Endothelial cell of umbilical vein (primary cell): ENCODE measurements around the gene STARD13. TPM values are rescaled to one million over a fixed set of nuclear protein-coding genes. Genes with fewer than 3 reads are reported as not detected.

Experiments used
- BruUV-seq: library from RNA; stranded (reverse); fragments of 400-500 nt; replicated peaks from 2 replicates; lab custom pipeline; 2021; lab: Mats Ljungman, UMichigan
- CTCF ChIA-PET: fragments of 300-600, 350-600 bp; sonication (Branson Sonifier 250); formaldehyde crosslinking; loops from one replicate; lab custom pipeline; 2021; ENCODE audit warnings: antibody characterized with exemption, inconsistent platforms; lab: Charles Lee
- POLR2A ChIA-PET: fragments of 300-600, 350-600 bp; sonication (Branson Sonifier 250); formaldehyde crosslinking; loops from one replicate; lab custom pipeline; 2021; ENCODE audit warnings: antibody characterized with exemption, inconsistent platforms; lab: Charles Lee
- DNase-seq: peaks from one replicate; pipeline ENCODE4 v3.0.0-alpha.2; 2011; ENCODE audit warnings: low read depth, low spot score
- FAIRE-seq: peaks from 2 replicates; lab custom pipeline; 2011; peaks lifted over from hg19 to GRCh38; lab: Jason Lieb, UNC
- H2AFZ ChIP-seq: 2 replicates; pipeline ENCODE4 v1.6.0; 2012; ENCODE audit warnings: low read depth, low read length, control low read depth, inconsistent platforms
- H3K27ac ChIP-seq: 2 replicates; pipeline ENCODE4 v1.5.1; 2011; ENCODE audit warnings: low read depth, mild to moderate bottlenecking, control low read depth, low read length, moderate library complexity; ENCODE audit not compliant: insufficient read depth
- H3K27me3 ChIP-seq, 2 experiments: 2 replicates each; pipeline versions ENCODE4 v1.6.0 to v1.6.1; 2011; ENCODE audit warnings: low read length in 2 of 2, mixed read lengths in 1 of 2; ENCODE audit not compliant: control insufficient read depth in 2 of 2, insufficient read depth in 2 of 2
- H3K36me3 ChIP-seq, 2 experiments: 2 replicates in 1 of 2; 3 replicates in 1 of 2; pipeline ENCODE4 v1.5.1; 2011; ENCODE audit warnings: low read length in 2 of 2, mild to moderate bottlenecking in 1 of 2, moderate library complexity in 1 of 2; ENCODE audit not compliant: control insufficient read depth in 2 of 2, insufficient read depth in 2 of 2; ENCODE audit errors: extremely low read depth in 1 of 2
- H3K4me1 ChIP-seq: 3 replicates; pipeline ENCODE4 v1.5.1; 2011; ENCODE audit warnings: mild to moderate bottlenecking, low read length; ENCODE audit not compliant: control insufficient read depth, insufficient read depth; ENCODE audit errors: extremely low read depth
- H3K4me2 ChIP-seq: 2 replicates; pipeline ENCODE4 v1.6.1; 2011; ENCODE audit warnings: low read length, control low read depth, mixed read lengths; ENCODE audit not compliant: insufficient read depth
- H3K4me3 ChIP-seq, 3 experiments: fragments of 200-600 bp in 1 of 3; sonication (generic), shearing (Covaris generic) in 1 of 3; replicated peaks in 1 of 3; 2 replicates each; pipeline ENCODE4 v1.5.1; 2011 to 2016; ENCODE audit warnings: control low read depth in 3 of 3, low read length in 3 of 3, mild to moderate bottlenecking in 2 of 3, inconsistent platforms in 1 of 3, low read depth in 1 of 3, moderate library complexity in 1 of 3; ENCODE audit not compliant: insufficient read depth in 1 of 3
- H3K79me2 ChIP-seq: 2 replicates; pipeline ENCODE4 v1.6.0; 2012; ENCODE audit warnings: low read length, inconsistent platforms; ENCODE audit not compliant: control insufficient read depth, insufficient read depth
- H3K9ac ChIP-seq: replicated peaks from 2 replicates; pipeline ENCODE3; 2011; ENCODE audit warnings: low read length, control low read depth; ENCODE audit not compliant: insufficient read depth; ENCODE audit errors: extremely low read depth
- H3K9me1 ChIP-seq: replicated peaks from 3 replicates; pipeline ENCODE4 v1.6.0; 2011; ENCODE audit warnings: mild to moderate bottlenecking, low read length; ENCODE audit not compliant: control insufficient read depth, insufficient read depth; ENCODE audit errors: extremely low read depth
- H3K9me3 ChIP-seq: replicated peaks from 2 replicates; pipeline ENCODE4 v1.5.1; 2012; ENCODE audit warnings: low read length, inconsistent platforms; ENCODE audit not compliant: control insufficient read depth, insufficient read depth
- H4K20me1 ChIP-seq: replicated peaks from 2 replicates; pipeline ENCODE3; 2011; ENCODE audit warnings: mild to moderate bottlenecking, low read length; ENCODE audit not compliant: control insufficient read depth, insufficient read depth; ENCODE audit errors: extremely low read depth
- EZH2 ChIP-seq: IDR thresholded peaks from 2 replicates; pipeline ENCODE4 v1.6.1; 2012; ENCODE audit warnings: borderline replicate concordance, low read depth, mild to moderate bottlenecking, moderate library complexity, low read length, inconsistent platforms; ENCODE audit not compliant: severe bottlenecking
- FOS ChIP-seq: IDR thresholded peaks from 2 replicates; pipeline ENCODE4 v1.6.1; 2011; ENCODE audit warnings: mild to moderate bottlenecking, low read length, moderate library complexity, borderline replicate concordance; ENCODE audit not compliant: insufficient read depth
- GATA2 ChIP-seq: IDR thresholded peaks from 2 replicates; pipeline ENCODE4 v1.7.0; 2011; ENCODE audit warnings: low read depth, mild to moderate bottlenecking, moderate library complexity, mixed read lengths, low read length; ENCODE audit not compliant: insufficient read length, insufficient read depth
- JUN ChIP-seq: IDR thresholded peaks from 2 replicates; pipeline ENCODE4 v1.6.1; 2011; ENCODE audit warnings: borderline replicate concordance, low read depth; ENCODE audit not compliant: insufficient read length, insufficient read depth
- MYC ChIP-seq: IDR thresholded peaks from one replicate; pipeline ENCODE4 v1.6.1; 2011; ENCODE audit warnings: mild to moderate bottlenecking, low read depth, low read length
- POLR2A ChIP-seq: IDR thresholded peaks from 2 replicates; pipeline ENCODE4 v1.6.1; 2012; ENCODE audit warnings: low read depth, mild to moderate bottlenecking, control low read depth, low read length
- POLR2AphosphoS5 ChIP-seq: IDR thresholded peaks from 2 replicates; pipeline ENCODE4 v1.6.1; 2012; ENCODE audit warnings: low read depth, mild to moderate bottlenecking, control low read depth, low read length, moderate library complexity; ENCODE audit not compliant: insufficient read depth
- dilution Hi-C: fragments of 300-500 bp; cut with MboI; formaldehyde crosslinking; loops from one replicate; pipeline ENCODE4 v1.15.0; 2019; ENCODE audit warnings: low sequenced_read_pairs; ENCODE audit not compliant: extremely low pct_ligation_motif_present
- intact Hi-C: fragments of 100-400 bp; cut with micrococcal nuclease; formaldehyde crosslinking; loops from one replicate; pipeline ENCODE4 v1.10.0; 2022
- polyA plus RNA-seq, 4 experiments: library from polyadenylated mRNA; depleted of rRNA in 3 of 4; stranded (reverse) in 3 of 4; unstranded in 1 of 4; fragments of >200 nt; gene quantifications; 2 replicates each; pipeline versions ENCODE4 v1.2.1 to v1.2.3, GENCODE V29; 2011 to 2012; ENCODE audit warnings: missing spikeins in 1 of 4
- total RNA-seq: library from RNA; stranded (reverse); gene quantifications from 2 replicates; pipeline ENCODE4 v1.2.3, GENCODE V29; 2021
- TF ChIP-seq, protein P1 (sequence below), 2 donors: IDR thresholded peaks; 1 replicate in 1 of 2; 2 replicates in 1 of 2; pipeline ENCODE4 v1.5.1; 2011; ENCODE audit warnings: low read length in 2 of 2, mild to moderate bottlenecking in 2 of 2, moderate library complexity in 2 of 2, control low read depth in 1 of 2, inconsistent platforms in 1 of 2, low read depth in 1 of 2; ENCODE audit not compliant: insufficient read depth in 1 of 2; ENCODE audit errors: extremely low read depth in 1 of 2
- TF ChIP-seq, protein P2 (sequence below): IDR thresholded peaks from 2 replicates; pipeline ENCODE4 v1.6.1; 2011; ENCODE audit not compliant: insufficient read depth, insufficient read length

STARD13 gene
- total and polyA plus RNA-seq, 2 donors (not counting 3 experiments of a cell fraction or from before 2014, with no cell fraction given) = 11.0 to 47.7 TPM

DNA sequence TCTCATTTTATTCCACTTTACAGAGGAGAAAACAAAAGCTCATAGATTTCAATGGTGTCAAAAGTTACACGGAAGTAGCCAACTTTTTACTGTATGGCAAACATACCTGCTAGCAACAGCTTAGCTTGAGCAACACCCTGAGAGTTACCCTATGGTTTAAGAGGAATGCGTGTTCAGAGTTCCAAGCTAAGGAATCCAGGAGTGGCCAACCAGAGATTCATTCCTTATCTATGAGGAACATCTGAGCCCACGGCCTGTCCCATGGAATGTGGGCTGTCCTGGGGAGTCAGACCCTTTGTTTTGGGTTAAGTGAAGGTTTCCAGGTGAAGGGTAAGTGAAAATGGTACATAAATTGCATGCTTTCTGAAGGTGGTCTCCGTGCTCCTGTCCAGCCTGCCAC lies 67.5 kb downstream of the STARD13 start:
- H3K4me3 ChIP-seq = no peak overlapping the region
- H3K27ac ChIP-seq = no peak overlapping the region
- H4K20me1 ChIP-seq = no peaks in the 10 kb centered on the region
- no peaks in the 10 kb centered on the region for H3K9me1 ChIP-seq
- no peak overlapping the region for H2AFZ ChIP-seq
- FAIRE-seq (no peak), DNase-seq (no peak)
- BruUV-seq = no TSS peak
- H3K36me3 ChIP-seq = peaks cover 0 to 2% of the 10 kb centered on the region in 2 experiments
- CTCF ChIA-PET = interaction anchor here (1.9 kb wide), 1 partner anchor 10 kb away, joined by 7 read pairs; no protein-coding TSS in a partner anchor
- no peak overlapping the region for H3K9ac ChIP-seq
- intact Hi-C loops (no loop called here), dilution Hi-C loops (no loop called here)
- H3K4me2 ChIP-seq = no peak overlapping the region
- peaks cover 89% of the 10 kb centered on the region for H3K79me2 ChIP-seq
- TF ChIP-seq GATA2 (no peak), MYC (no peak), FOS (no peak), POLR2AphosphoS5 (no peak), JUN (no peak), POLR2A (no peak), EZH2 (no peak)
- TF ChIP-seq, protein P1, sequence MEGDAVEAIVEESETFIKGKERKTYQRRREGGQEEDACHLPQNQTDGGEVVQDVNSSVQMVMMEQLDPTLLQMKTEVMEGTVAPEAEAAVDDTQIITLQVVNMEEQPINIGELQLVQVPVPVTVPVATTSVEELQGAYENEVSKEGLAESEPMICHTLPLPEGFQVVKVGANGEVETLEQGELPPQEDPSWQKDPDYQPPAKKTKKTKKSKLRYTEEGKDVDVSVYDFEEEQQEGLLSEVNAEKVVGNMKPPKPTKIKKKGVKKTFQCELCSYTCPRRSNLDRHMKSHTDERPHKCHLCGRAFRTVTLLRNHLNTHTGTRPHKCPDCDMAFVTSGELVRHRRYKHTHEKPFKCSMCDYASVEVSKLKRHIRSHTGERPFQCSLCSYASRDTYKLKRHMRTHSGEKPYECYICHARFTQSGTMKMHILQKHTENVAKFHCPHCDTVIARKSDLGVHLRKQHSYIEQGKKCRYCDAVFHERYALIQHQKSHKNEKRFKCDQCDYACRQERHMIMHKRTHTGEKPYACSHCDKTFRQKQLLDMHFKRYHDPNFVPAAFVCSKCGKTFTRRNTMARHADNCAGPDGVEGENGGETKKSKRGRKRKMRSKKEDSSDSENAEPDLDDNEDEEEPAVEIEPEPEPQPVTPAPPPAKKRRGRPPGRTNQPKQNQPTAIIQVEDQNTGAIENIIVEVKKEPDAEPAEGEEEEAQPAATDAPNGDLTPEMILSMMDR (IDR thresholded peaks at IDR 0.05; ENCODE audit: extremely low read depth in 1 of 2, insufficient read depth in 1 of 2, low read depth in 1 of 2, low read length in 2 of 2) = no peak
- TF ChIP-seq, protein P2, sequence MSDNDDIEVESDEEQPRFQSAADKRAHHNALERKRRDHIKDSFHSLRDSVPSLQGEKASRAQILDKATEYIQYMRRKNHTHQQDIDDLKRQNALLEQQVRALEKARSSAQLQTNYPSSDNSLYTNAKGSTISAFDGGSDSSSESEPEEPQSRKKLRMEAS = no peak
- POLR2A ChIA-PET = no interaction called here
- no peaks in the 10 kb centered on the region for H3K9me3 ChIP-seq
- H3K4me1 ChIP-seq = no peaks in the 10 kb centered on the region
- H3K27me3 ChIP-seq = no peaks in the 10 kb centered on the region
